Peyer's patch (tissue), 4 donors: ENCODE data around the gene TMEM132D. TPM values are rescaled to one million over a fixed set of nuclear protein-coding genes. Genes with fewer than 3 reads are reported as not detected.

Experiments
- DNase-seq, 3 donors: peaks; one replicate each; pipeline ENCODE4 v3.0.0-alpha.2; 2017 to 2019
- H3K27ac ChIP-seq, 4 donors: fragments of 200-600 bp; sonication (generic); one replicate each; pipeline ENCODE4 v1.5.1; 2016 to 2019
- H3K27me3 ChIP-seq, 2 donors: fragments of 200-600 bp; sonication (generic); one replicate each; pipeline ENCODE4 v1.5.1; 2019
- H3K36me3 ChIP-seq, 3 donors: fragments of 200-600 bp; sonication (generic); one replicate each; pipeline ENCODE4 v1.5.1; 2016 to 2019
- H3K4me1 ChIP-seq, 4 donors: fragments of 200-600 bp; sonication (generic); one replicate each; pipeline ENCODE4 v1.5.1; 2016 to 2019
- H3K4me3 ChIP-seq, 4 donors: fragments of 200-600 bp; sonication (generic); 1 replicate in 3 of 4; 2 replicates in 1 of 4; pipeline ENCODE4 v1.5.1; 2016 to 2019; ENCODE audit warnings: mild to moderate bottlenecking in 1 of 4
- H3K9me3 ChIP-seq, 4 donors: fragments of 200-600 bp; sonication (generic); one replicate each; pipeline ENCODE4 v1.5.1; 2016 to 2019; ENCODE audit warnings: mild to moderate bottlenecking in 1 of 4
- CTCF ChIP-seq, 6 experiments: fragments of 450-650 bp in 4 of 6; fragments of 200-600 bp in 2 of 6; sonication (generic) in 1 of 6; IDR thresholded peaks; one replicate each; pipeline ENCODE4 v1.5.1; 2017 to 2019; ENCODE audit warnings: antibody characterized with exemption in 6 of 6, mild to moderate bottlenecking in 3 of 6, moderate library complexity in 1 of 6
- POLR2A ChIP-seq, 2 donors: fragments of 450-650 bp; IDR thresholded peaks; one replicate each; pipeline ENCODE4 v1.5.1; 2017; ENCODE audit warnings: antibody characterized with exemption in 2 of 2, mild to moderate bottlenecking in 2 of 2, moderate library complexity in 2 of 2
- total RNA-seq, 4 donors: library from RNA; depleted of rRNA; stranded (reverse); fragments of >200 nt; gene quantifications; one replicate each; pipeline ENCODE4 v1.1.0, GENCODE V29; 2016

The TMEM132D gene
- total RNA-seq, 4 donors from 2014 or later: 0.27 to 1.7 (median 0.41) TPM

GRCh38 chr12:129409281-129409680, 494.5 kb downstream of the TMEM132D start:
- no peak overlapping the region for H3K27ac ChIP-seq
- no peak overlapping the region for H3K4me3 ChIP-seq
- H3K27me3 ChIP-seq: no peaks in the 10 kb centered on the region
- H3K36me3 ChIP-seq: no peaks in the 10 kb centered on the region
- H3K4me1 ChIP-seq: no peaks in the 10 kb centered on the region
- no peaks in the 10 kb centered on the region for H3K9me3 ChIP-seq
- no peak for TF ChIP-seq CTCF (IDR thresholded peaks at IDR 0.05)
- TF ChIP-seq POLR2A (IDR thresholded peaks at IDR 0.05): no peak
- no peak for DNase-seq

GRCh38 chr12:129404556-129404955, 499.3 kb downstream of the TMEM132D start:
- no peaks in the 10 kb centered on the region for H3K36me3 ChIP-seq
- no peak for DNase-seq
- TF ChIP-seq POLR2A (IDR thresholded peaks at IDR 0.05) (no peak), CTCF (IDR thresholded peaks at IDR 0.05) (no peak)
- no peaks in the 10 kb centered on the region for H3K9me3 ChIP-seq
- H3K4me3 ChIP-seq: no peak overlapping the region
- no peaks in the 10 kb centered on the region for H3K4me1 ChIP-seq
- H3K27me3 ChIP-seq: no peaks in the 10 kb centered on the region
- H3K27ac ChIP-seq: no peak overlapping the region

GRCh38 chr12:129401572-129401971, 502.3 kb downstream of the TMEM132D start:
- peak in 2 of 3 donors; percentile 48 to 52 for DNase-seq
- TF ChIP-seq CTCF (IDR thresholded peaks at IDR 0.05): no peak
- no peak for TF ChIP-seq POLR2A (IDR thresholded peaks at IDR 0.05)
- Histone ChIP-seq H3K4me1 (no peaks in the 10 kb centered on the region), H3K9me3 (peaks cover 0 to 5% (median 0%) of the 10 kb centered on the region in 4 donors), H3K36me3 (no peaks in the 10 kb centered on the region), H3K4me3 (no peak overlapping the region), H3K27ac (peak overlapping the region in 1 of 4 donors; percentile 22), H3K27me3 (no peaks in the 10 kb centered on the region)

GRCh38 chr12:129394177-129394825, 509.5 kb downstream of the TMEM132D start:
- Histone ChIP-seq H3K36me3 (no peaks in the 10 kb centered on the region), H3K4me3 (no peak overlapping the region), H3K4me1 (no peaks in the 10 kb centered on the region), H3K27ac (no peak overlapping the region), H3K27me3 (no peaks in the 10 kb centered on the region), H3K9me3 (peaks cover 0 to 5% (median 0%) of the 10 kb centered on the region in 4 donors)
- no peak for DNase-seq
- TF ChIP-seq CTCF (IDR thresholded peaks at IDR 0.05): no peak
- TF ChIP-seq POLR2A (IDR thresholded peaks at IDR 0.05): no peak

- no peak for DNase-seq
- Histone ChIP-seq H3K4me1 (no peaks in the 10 kb centered on the region), H3K9me3 (no peaks in the 10 kb centered on the region), H3K27ac (no peak overlapping the region), H3K4me3 (no peak overlapping the region), H3K36me3 (no peaks in the 10 kb centered on the region), H3K27me3 (no peaks in the 10 kb centered on the region)
- TF ChIP-seq CTCF (IDR thresholded peaks at IDR 0.05) (no peak), POLR2A (IDR thresholded peaks at IDR 0.05) (no peak)
Observed at GRCh38 chr12:129393357-129393937, 510.4 kb downstream of the TMEM132D start.
